GM19351 (cell line): Measurements from ENCODE around the gene GNA15.

Experiments
- ATAC-seq: cut with Tn5 transposase; IDR thresholded peaks from one replicate; pipeline ENCODE4 v1.9.1; 2021; ENCODE audit warnings: mild to moderate bottlenecking, moderate library complexity; ENCODE audit not compliant: unreplicated experiment

The GNA15 gene

GRCh38 chr19:3106509-3107141 is 29.2 kb upstream of the GNA15 start:
- no peak for ATAC-seq

- ATAC-seq, result no peak
These were observed 28.2 kb upstream of the GNA15 start for GRCh38 chr19:3107658-3108057.

- ATAC-seq, result no peak
These were observed 27.1 kb upstream of the GNA15 start for GRCh38 chr19:3108775-3109174.

GRCh38 chr19:3109491-3109890 is 26.3 kb upstream of the GNA15 start:
- ATAC-seq, result no peak

GRCh38 chr19:3110126-3110825 is 25.6 kb upstream of the GNA15 start:
- ATAC-seq, result no peak

- ATAC-seq, result no peak
These were observed 24.1 kb upstream of the GNA15 start for GRCh38 chr19:3111586-3112247.

- ATAC-seq, result no peak
These were observed 23.3 kb upstream of the GNA15 start for GRCh38 chr19:3112375-3113099.

GRCh38 chr19:3113100-3114017 is 22.5 kb upstream of the GNA15 start:
- no peak for ATAC-seq

- ATAC-seq, result no peak
These were observed 21.7 kb upstream of the GNA15 start for GRCh38 chr19:3114018-3114726.

- ATAC-seq, result no peak
These were observed 21.0 kb upstream of the GNA15 start for GRCh38 chr19:3114811-3115210.

GRCh38 chr19:3115411-3115810 is 20.4 kb upstream of the GNA15 start:
- no peak for ATAC-seq

GRCh38 chr19:3115916-3116602 is 19.8 kb upstream of the GNA15 start:
- no peak for ATAC-seq

GRCh38 chr19:3116621-3117020 is 19.2 kb upstream of the GNA15 start:
- no peak for ATAC-seq

GRCh38 chr19:3117716-3118115 is 18.1 kb upstream of the GNA15 start:
- no peak for ATAC-seq

GRCh38 chr19:3118232-3119070 is 17.4 kb upstream of the GNA15 start:
- no peak for ATAC-seq

- ATAC-seq, result no peak
These were observed 16.7 kb upstream of the GNA15 start for GRCh38 chr19:3119071-3119595.

GRCh38 chr19:3119693-3120380 is 16.0 kb upstream of the GNA15 start:
- no peak for ATAC-seq
